Measurements from ENCODE around the gene GHRL.

Gene GHRL

DNA sequence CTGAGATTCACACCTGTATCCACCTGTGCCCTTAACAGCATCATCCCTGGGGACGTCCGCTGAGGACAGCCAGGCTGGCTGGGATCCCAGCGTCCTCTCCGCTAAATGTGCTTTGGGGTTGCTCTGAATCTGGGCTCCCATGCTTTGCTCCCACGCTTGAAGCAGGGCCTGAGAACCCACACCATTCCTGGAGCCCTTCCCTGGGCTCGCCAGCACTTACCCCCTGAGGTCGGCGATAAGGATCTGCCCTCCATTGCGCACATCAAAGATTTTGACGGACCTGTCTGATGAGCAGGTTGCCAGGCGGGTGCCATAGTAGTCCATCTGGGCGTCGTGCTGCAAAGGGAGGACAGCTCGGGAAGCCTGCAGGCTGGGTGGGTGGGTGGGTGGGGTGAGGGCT, 22.4 kb upstream of the GHRL start:
- POLR2A ChIA-PET = no interaction called here
- CTCF ChIA-PET = interaction anchor here (1.1 kb wide), 1 partner anchor 423 kb away, joined by 4 read pairs; no protein-coding TSS in a partner anchor
- no peak overlapping the region for H3K4me3 ChIP-seq (ENCODE audit: low read depth, low read length)
- no peak for DNase-seq (ENCODE audit: low read depth, low spot score)
- TF ChIP-seq, protein P1, sequence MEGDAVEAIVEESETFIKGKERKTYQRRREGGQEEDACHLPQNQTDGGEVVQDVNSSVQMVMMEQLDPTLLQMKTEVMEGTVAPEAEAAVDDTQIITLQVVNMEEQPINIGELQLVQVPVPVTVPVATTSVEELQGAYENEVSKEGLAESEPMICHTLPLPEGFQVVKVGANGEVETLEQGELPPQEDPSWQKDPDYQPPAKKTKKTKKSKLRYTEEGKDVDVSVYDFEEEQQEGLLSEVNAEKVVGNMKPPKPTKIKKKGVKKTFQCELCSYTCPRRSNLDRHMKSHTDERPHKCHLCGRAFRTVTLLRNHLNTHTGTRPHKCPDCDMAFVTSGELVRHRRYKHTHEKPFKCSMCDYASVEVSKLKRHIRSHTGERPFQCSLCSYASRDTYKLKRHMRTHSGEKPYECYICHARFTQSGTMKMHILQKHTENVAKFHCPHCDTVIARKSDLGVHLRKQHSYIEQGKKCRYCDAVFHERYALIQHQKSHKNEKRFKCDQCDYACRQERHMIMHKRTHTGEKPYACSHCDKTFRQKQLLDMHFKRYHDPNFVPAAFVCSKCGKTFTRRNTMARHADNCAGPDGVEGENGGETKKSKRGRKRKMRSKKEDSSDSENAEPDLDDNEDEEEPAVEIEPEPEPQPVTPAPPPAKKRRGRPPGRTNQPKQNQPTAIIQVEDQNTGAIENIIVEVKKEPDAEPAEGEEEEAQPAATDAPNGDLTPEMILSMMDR (IDR thresholded peaks at IDR 0.05; ENCODE audit: insufficient read depth, low read length, missing control alignments) = no peak

DNA sequence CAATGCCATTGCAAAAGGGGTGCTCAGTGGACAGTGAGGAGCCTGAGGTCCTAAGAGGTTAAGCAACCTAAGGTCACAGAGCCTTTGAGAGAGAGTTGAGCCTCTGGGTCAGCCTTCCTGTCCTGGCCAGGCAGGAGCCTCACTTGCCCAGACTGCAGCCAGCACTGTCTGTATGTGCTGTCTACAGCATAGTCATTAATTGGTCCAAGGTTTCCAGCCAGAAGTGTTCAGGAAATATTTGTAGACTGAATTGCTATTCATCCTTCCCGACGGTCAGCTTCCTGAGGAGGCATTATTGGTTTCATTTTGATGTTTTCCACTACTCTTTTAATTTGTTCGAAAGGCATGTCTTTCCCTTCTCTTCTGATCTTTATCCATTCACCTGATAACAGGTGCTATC, 20.1 kb upstream of the GHRL start:
- no peak overlapping the region for H3K4me3 ChIP-seq (ENCODE audit: low read depth, low read length)
- CTCF ChIA-PET = no interaction called here
- TF ChIP-seq, protein P1 (IDR thresholded peaks at IDR 0.05; ENCODE audit: insufficient read depth, low read length, missing control alignments) = no peak
- DNase-seq (ENCODE audit: low read depth, low spot score) = no peak
- POLR2A ChIA-PET = no interaction called here

DNA sequence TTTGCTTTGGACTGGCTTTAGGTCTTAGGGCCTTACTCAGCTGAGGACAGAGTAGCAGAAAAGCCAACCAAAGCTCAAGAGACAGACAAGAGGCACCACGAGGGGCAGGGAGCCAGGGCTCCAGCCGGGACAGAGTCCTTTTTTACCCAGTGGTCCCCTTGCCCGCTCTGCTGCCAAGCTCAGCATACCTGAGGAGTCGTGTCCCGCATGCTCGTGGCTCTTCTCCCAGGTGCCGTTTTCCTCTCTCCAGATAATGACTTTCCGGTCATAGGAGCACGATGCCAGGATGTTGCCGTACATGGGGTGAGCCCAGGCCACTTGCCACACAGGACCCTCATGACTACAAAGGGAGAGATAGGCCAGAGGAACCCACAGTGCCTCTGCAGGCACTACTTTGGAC, 19.6 kb upstream of the GHRL start:
- no peak for DNase-seq (ENCODE audit: low read depth, low spot score)

DNA sequence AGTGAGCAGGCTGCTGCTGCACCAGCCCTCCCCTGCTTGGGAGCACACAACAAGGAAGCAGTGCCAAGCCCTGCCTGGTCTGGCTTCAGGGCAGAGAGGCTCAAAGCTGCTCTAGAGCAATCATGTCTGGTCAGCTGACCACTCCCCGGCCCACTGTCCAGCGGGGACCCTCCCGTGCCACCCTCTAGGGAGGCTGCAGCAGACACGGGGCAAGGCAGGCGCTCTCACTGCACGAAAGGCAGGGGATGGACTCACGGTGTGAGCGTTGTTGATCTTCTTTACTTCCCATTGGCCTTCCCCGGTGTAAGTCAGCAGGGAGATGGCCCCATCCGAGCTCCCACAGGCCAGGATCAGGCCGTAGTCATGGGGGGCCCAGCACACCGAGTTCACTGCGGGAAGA, 19.0 kb upstream of the GHRL start:
- TF ChIP-seq, protein P1 (IDR thresholded peaks at IDR 0.05; ENCODE audit: insufficient read depth, low read length, missing control alignments) = no peak
- no peak for DNase-seq (ENCODE audit: low read depth, low spot score)
- ChIA-PET CTCF (no interaction called here), POLR2A (interaction anchor here (1.1 kb wide), 1 partner anchor 9 kb away, joined by 4 read pairs; the partner anchor contains the start of gene SEC13)
- H3K4me3 ChIP-seq (ENCODE audit: low read depth, low read length) = no peak overlapping the region

More for the DNA sequence above, 19.6 kb upstream of the GHRL start:
- POLR2A ChIA-PET = no interaction called here
- CTCF ChIA-PET = no interaction called here
- no peak overlapping the region for H3K4me3 ChIP-seq (ENCODE audit: low read depth, low read length)
- TF ChIP-seq, protein P1 (IDR thresholded peaks at IDR 0.05; ENCODE audit: insufficient read depth, low read length, missing control alignments) = no peak

DNA sequence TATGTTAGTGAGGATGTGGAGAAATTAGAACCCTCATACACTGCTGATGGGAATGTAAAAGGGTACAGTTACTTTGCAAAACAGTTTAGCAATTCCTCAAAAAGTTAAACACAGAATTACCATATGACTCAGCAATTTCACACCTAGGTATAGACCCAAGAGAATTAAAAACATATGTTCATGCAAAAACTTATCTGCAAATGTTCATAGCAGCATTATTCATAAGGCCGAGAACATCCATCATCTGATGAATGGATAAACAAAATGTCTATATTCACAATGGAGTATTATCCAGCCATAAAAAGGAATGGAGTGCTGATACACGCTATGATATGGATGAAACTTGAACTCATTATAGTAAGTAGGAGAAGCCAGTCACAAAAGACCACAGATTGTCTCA, 17.8 kb upstream of the GHRL start:
- ChIA-PET POLR2A (no interaction called here), CTCF (no interaction called here)
- TF ChIP-seq, protein P1 (IDR thresholded peaks at IDR 0.05; ENCODE audit: insufficient read depth, low read length, missing control alignments) = no peak
- H3K4me3 ChIP-seq (ENCODE audit: low read depth, low read length) = no peak overlapping the region
- DNase-seq (ENCODE audit: low read depth, low spot score) = peak; percentile 10

DNA sequence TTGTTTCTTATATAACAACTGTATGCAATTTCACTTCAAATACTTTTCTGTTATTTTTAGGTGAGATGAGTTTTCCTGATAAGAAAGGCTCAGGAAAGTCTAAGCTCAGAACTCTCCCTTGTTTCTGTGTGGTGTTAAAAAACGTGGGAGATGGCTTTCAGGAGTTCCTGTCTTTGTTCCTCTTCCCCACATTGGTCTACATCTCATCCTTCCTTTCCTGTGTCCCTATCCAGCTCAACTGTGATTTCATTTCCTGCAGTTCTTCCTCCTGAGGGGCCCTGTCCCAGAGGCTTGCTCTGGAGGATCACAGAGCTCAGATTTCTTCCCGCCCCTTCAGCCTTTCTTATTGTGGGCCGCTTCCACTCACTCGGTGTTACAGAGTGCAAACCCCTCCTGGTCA, 17.0 kb upstream of the GHRL start:
- H3K4me3 ChIP-seq (ENCODE audit: low read depth, low read length) = no peak overlapping the region
- DNase-seq (ENCODE audit: low read depth, low spot score) = no peak
- POLR2A ChIA-PET = interaction anchor here (0.9 kb wide), 1 partner anchor 11 kb away, joined by 4 read pairs; the partner anchor contains the start of gene SEC13
- CTCF ChIA-PET = no interaction called here
- TF ChIP-seq, protein P1 (IDR thresholded peaks at IDR 0.05; ENCODE audit: insufficient read depth, low read length, missing control alignments) = no peak

All from AG04449 (cell line).